Caco-2 (cell line): ENCODE data around the gene EXOC6B. TPM values are rescaled to one million over a fixed set of nuclear protein-coding genes. Genes with fewer than 3 reads are reported as not detected.

ENCODE experiments used
- BruUV-seq: library from RNA; stranded (reverse); fragments of 400-500 nt; replicated peaks from 2 replicates; lab custom pipeline; 2021; lab: Mats Ljungman, UMichigan
- CTCF ChIA-PET: fragments of 300-600 bp; sonication (Branson Sonifier 250); formaldehyde crosslinking; loops from one replicate; lab custom pipeline; 2022; ENCODE audit warnings: antibody characterized with exemption; lab: Charles Lee
- POLR2A ChIA-PET: fragments of 300-600 bp; sonication (Branson Sonifier 250); formaldehyde crosslinking; loops from one replicate; lab custom pipeline; 2022; ENCODE audit warnings: antibody characterized with exemption; lab: Charles Lee
- DNase-seq, 2 experiments: peaks; one replicate each; pipeline versions ENCODE4 v3.0.0 to v3.0.0-alpha.2; 2020 to 2022
- H3K27me3 ChIP-seq: replicated peaks from 2 replicates; pipeline ENCODE4 v1.6.0; 2011; ENCODE audit warnings: low read length; ENCODE audit not compliant: control insufficient read depth, insufficient read depth
- H3K36me3 ChIP-seq: 2 replicates; pipeline ENCODE4 v1.5.1; 2011; ENCODE audit warnings: low read length; ENCODE audit not compliant: control insufficient read depth, insufficient read depth
- H3K4me1 ChIP-seq: fragments of 250-450 bp; sonication (Bioruptor Pico); 2 replicates; pipeline ENCODE4 v1.5.1; 2020; ENCODE audit warnings: mild to moderate bottlenecking
- H3K4me3 ChIP-seq: 2 replicates; pipeline ENCODE4 v1.5.1; 2011; ENCODE audit warnings: low read depth, mild to moderate bottlenecking, control low read depth, low read length
- H3K9me3 ChIP-seq: fragments of 250-450 bp; sonication (Bioruptor Pico); 2 replicates; pipeline ENCODE4 v1.5.1; 2020; ENCODE audit warnings: mild to moderate bottlenecking, moderate library complexity
- H3K27ac Mint-ChIP-seq: one replicate; pipeline ENCODE4 v1.8.0; 2022; ENCODE audit warnings: mixed read lengths; ENCODE audit not compliant: unreplicated experiment
- H3K27me3 Mint-ChIP-seq: one replicate; pipeline ENCODE4 v1.8.0; 2022; ENCODE audit warnings: mixed read lengths; ENCODE audit not compliant: insufficient read depth, unreplicated experiment
- H3K36me3 Mint-ChIP-seq: one replicate; pipeline ENCODE4 v1.8.0; 2022; ENCODE audit warnings: mild to moderate bottlenecking, mixed read lengths; ENCODE audit not compliant: insufficient read depth, unreplicated experiment
- H3K4me1 Mint-ChIP-seq: one replicate; pipeline ENCODE4 v1.8.0; 2022; ENCODE audit warnings: low read depth, mixed read lengths; ENCODE audit not compliant: unreplicated experiment
- H3K4me3 Mint-ChIP-seq: one replicate; pipeline ENCODE4 v1.8.0; 2022; ENCODE audit warnings: mild to moderate bottlenecking, moderate library complexity, mixed read lengths; ENCODE audit not compliant: unreplicated experiment
- H3K9me3 Mint-ChIP-seq: one replicate; pipeline ENCODE4 v1.8.0; 2022; ENCODE audit warnings: mixed read lengths; ENCODE audit not compliant: unreplicated experiment
- intact Hi-C: fragments of 100-400 bp; cut with micrococcal nuclease; formaldehyde crosslinking; loops from one replicate; pipeline ENCODE4 v1.10.0; 2022; ENCODE audit not compliant: unreplicated experiment
- total RNA-seq: library from RNA; stranded (reverse); gene quantifications from 2 replicates; pipeline ENCODE4 v1.2.3, GENCODE V29; 2022
- TF ChIP-seq, protein P1 (sequence below), 2 experiments: fragments of 200-600 bp in 1 of 2; IDR thresholded peaks; 1 replicate in 1 of 2; 2 replicates in 1 of 2; pipeline versions ENCODE4 v1.5.1 to v1.8.0; 2011 to 2022; ENCODE audit warnings: antibody characterized with exemption in 1 of 2, control low read depth in 1 of 2, inconsistent platforms in 1 of 2, low read depth in 1 of 2, low read length in 1 of 2, mild to moderate bottlenecking in 1 of 2, moderate library complexity in 1 of 2; ENCODE audit not compliant: insufficient read depth in 1 of 2, severe bottlenecking in 1 of 2, unreplicated experiment in 1 of 2

The EXOC6B gene
- total RNA-seq, 1 experiment from 2014 or later = 36.1 TPM

DNA sequence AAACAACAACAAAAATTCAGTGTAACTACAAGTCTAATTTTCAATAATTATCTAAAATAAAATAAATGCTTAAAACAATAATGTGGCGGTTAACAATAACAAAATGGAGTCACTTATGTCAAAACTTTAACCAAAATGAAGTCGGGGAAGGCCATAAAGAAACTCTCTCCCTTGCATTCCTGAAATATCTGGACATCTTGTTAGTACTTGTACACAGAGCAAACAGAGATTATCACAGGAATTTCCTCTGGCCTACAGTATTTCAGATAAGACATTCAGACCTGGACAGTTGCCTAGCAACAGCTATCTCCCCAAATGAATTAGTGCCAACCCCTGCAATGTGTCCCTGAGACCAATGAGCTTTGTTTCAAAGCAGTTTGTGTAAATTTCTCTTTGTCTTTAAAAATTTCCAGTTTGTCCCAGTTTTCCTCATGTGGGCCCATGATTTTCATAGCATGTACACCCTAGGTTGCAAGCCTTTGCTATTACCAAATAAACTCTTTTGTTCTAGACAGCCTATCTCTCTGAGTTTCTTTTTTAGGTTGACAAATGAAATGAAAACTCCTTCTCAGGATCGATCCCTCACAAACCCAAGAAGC, 68.6 kb downstream of the EXOC6B start:
- Histone ChIP-seq H3K27me3 (no peaks in the 10 kb centered on the region), H3K9me3 (peaks cover 8% of the 10 kb centered on the region), H3K4me1 (peaks cover 48% of the 10 kb centered on the region), H3K4me3 (no peak overlapping the region), H3K36me3 (no peaks in the 10 kb centered on the region)
- CTCF ChIA-PET = interaction anchor here (1.1 to 1.6 kb wide), 2 partner anchors 102 to 105 kb away, joined by 6 to 9 read pairs; no protein-coding TSS in a partner anchor
- TF ChIP-seq, protein P1, sequence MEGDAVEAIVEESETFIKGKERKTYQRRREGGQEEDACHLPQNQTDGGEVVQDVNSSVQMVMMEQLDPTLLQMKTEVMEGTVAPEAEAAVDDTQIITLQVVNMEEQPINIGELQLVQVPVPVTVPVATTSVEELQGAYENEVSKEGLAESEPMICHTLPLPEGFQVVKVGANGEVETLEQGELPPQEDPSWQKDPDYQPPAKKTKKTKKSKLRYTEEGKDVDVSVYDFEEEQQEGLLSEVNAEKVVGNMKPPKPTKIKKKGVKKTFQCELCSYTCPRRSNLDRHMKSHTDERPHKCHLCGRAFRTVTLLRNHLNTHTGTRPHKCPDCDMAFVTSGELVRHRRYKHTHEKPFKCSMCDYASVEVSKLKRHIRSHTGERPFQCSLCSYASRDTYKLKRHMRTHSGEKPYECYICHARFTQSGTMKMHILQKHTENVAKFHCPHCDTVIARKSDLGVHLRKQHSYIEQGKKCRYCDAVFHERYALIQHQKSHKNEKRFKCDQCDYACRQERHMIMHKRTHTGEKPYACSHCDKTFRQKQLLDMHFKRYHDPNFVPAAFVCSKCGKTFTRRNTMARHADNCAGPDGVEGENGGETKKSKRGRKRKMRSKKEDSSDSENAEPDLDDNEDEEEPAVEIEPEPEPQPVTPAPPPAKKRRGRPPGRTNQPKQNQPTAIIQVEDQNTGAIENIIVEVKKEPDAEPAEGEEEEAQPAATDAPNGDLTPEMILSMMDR (IDR thresholded peaks at IDR 0.05; ENCODE audit: insufficient read depth in 1 of 2, low read depth in 1 of 2, low read length in 1 of 2, severe bottlenecking in 1 of 2, unreplicated experiment in 1 of 2) = no peak
- no TSS peak for BruUV-seq
- Mint-ChIP-seq H3K9me3 (peaks cover 20% of the 10 kb centered on the region), H3K4me1 (peaks cover 26% of the 10 kb centered on the region), H3K27ac (peak overlapping the region; percentile 94), H3K4me3 (peak overlapping the region; percentile 38), H3K36me3 (peaks cover 22% of the 10 kb centered on the region), H3K27me3 (no peaks in the 10 kb centered on the region)
- intact Hi-C loops = no loop called here
- DNase-seq = peak; percentile 91 to 93
- POLR2A ChIA-PET = interaction anchor here (0.7 kb wide), 1 partner anchor 1070 kb away, joined by 3 read pairs; no protein-coding TSS in a partner anchor

DNA sequence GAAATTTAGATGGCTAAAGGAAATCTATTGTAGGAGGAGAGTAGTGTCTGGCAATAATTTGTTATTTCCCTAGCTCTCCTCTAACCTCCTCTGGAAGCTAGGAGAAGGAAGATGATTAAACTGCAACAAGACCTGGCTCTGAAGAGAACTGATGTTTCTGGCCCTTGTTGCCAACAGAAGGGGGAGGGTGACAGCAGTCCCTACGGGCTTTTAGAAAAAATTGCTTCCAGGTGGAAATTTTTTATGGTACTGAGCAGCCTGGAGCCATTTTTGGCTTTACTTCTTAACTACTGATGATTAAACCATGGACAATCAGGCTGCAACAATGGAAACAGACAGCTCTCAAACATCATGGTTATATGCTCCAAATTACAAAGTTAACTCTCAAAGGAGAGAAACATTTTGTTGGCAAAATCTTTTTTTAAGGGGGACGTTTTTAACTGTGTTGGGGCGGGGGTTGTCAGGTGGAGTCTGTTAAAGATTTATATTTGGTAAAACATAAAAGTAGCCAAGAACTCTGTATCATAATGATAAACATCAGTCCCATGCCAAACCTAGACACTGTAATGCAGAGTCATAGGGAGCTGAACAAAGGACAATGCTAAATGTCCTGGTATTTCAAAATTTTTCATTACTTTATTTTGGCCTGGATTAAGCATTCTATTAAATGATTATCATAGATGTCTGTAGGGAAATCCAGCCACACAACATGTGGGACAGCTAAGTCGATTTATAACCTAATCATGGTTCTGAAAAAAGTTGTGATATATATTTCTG, 70.0 kb downstream of the EXOC6B start:
- H3K4me3 ChIP-seq = no peak overlapping the region
- Mint-ChIP-seq H3K27me3 (no peaks in the 10 kb centered on the region), H3K4me3 (no peak overlapping the region), H3K36me3 (peaks cover 21% of the 10 kb centered on the region), H3K4me1 (peaks cover 26% of the 10 kb centered on the region), H3K9me3 (peaks cover 15% of the 10 kb centered on the region), H3K27ac (peak overlapping the region; percentile 34)
- DNase-seq = peak in 1 of 2 experiments; percentile 16
- ChIA-PET POLR2A (no interaction called here), CTCF (no interaction called here)
- intact Hi-C loops = no loop called here
- TF ChIP-seq, protein P1 (IDR thresholded peaks at IDR 0.05; ENCODE audit: insufficient read depth in 1 of 2, low read depth in 1 of 2, low read length in 1 of 2, severe bottlenecking in 1 of 2, unreplicated experiment in 1 of 2) = no peak
- BruUV-seq = no TSS peak
- H3K9me3 ChIP-seq = 0 out of 2 replicates have a peak, but pooled peaks cover 5% of the 10 kb centered on the region
- no peaks in the 10 kb centered on the region for H3K27me3 ChIP-seq
- H3K4me1 ChIP-seq = peaks cover 59% of the 10 kb centered on the region
- no peaks in the 10 kb centered on the region for H3K36me3 ChIP-seq

DNA sequence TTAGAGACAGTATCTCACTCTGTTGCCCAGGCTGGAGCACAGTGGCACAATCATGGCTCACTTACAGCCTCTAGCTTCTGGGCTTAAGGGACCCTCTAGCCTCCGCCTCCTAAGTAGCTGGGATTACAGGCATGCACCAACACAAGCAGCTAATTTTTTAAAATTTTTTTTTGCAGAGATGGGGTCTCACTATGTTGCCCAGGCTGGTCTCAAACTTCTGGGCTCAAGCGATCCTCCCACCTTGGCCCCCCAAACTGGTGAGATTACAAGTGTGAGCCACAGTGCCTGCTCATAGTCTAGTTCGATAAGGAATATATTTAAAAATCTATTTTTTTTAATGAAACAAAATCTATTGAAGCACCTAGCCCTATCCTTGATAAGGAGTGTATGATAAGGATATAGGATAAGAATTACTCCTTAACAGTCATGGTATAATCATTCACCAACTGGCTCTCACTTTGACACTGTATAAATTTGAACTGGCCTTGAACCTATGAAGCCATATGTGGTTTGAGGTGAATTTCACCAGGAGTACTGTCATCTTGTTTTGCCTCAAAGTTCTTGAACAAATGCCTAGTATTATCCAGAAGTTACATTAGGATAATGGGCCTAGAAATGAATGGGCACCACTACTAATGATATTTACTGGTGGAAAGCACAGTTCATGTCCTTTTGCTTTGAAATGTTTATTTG, 71.1 kb downstream of the EXOC6B start:
- Mint-ChIP-seq H3K36me3 (peaks cover 10% of the 10 kb centered on the region), H3K27me3 (no peaks in the 10 kb centered on the region), H3K9me3 (peaks cover 8% of the 10 kb centered on the region), H3K4me3 (no peak overlapping the region), H3K27ac (peak overlapping the region; percentile 34), H3K4me1 (peaks cover 26% of the 10 kb centered on the region)
- Histone ChIP-seq H3K4me3 (no peak overlapping the region), H3K4me1 (peaks cover 67% of the 10 kb centered on the region), H3K9me3 (0 out of 2 replicates have a peak, but pooled peaks cover 5% of the 10 kb centered on the region), H3K36me3 (no peaks in the 10 kb centered on the region), H3K27me3 (no peaks in the 10 kb centered on the region)
- intact Hi-C loops = no loop called here
- TF ChIP-seq, protein P1 (IDR thresholded peaks at IDR 0.05; ENCODE audit: insufficient read depth in 1 of 2, low read depth in 1 of 2, low read length in 1 of 2, severe bottlenecking in 1 of 2, unreplicated experiment in 1 of 2) = no peak
- no peak for DNase-seq
- POLR2A ChIA-PET = no interaction called here
- BruUV-seq = no TSS peak
- CTCF ChIA-PET = no interaction called here
